ENCODE data around the gene WDR86.

- TF ChIP-seq CTCF (IDR thresholded peaks at IDR 0.05; ENCODE audit: insufficient read depth, low read length) (no peak), POLR2AphosphoS5 (IDR thresholded peaks at IDR 0.05; ENCODE audit: low read depth) (no peak)
- TF ChIP-seq, protein P1, sequence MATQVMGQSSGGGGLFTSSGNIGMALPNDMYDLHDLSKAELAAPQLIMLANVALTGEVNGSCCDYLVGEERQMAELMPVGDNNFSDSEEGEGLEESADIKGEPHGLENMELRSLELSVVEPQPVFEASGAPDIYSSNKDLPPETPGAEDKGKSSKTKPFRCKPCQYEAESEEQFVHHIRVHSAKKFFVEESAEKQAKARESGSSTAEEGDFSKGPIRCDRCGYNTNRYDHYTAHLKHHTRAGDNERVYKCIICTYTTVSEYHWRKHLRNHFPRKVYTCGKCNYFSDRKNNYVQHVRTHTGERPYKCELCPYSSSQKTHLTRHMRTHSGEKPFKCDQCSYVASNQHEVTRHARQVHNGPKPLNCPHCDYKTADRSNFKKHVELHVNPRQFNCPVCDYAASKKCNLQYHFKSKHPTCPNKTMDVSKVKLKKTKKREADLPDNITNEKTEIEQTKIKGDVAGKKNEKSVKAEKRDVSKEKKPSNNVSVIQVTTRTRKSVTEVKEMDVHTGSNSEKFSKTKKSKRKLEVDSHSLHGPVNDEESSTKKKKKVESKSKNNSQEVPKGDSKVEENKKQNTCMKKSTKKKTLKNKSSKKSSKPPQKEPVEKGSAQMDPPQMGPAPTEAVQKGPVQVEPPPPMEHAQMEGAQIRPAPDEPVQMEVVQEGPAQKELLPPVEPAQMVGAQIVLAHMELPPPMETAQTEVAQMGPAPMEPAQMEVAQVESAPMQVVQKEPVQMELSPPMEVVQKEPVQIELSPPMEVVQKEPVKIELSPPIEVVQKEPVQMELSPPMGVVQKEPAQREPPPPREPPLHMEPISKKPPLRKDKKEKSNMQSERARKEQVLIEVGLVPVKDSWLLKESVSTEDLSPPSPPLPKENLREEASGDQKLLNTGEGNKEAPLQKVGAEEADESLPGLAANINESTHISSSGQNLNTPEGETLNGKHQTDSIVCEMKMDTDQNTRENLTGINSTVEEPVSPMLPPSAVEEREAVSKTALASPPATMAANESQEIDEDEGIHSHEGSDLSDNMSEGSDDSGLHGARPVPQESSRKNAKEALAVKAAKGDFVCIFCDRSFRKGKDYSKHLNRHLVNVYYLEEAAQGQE (IDR thresholded peaks at IDR 0.05; ENCODE audit: insufficient replicate concordance, low read depth): no peak
These were observed 57.3 kb downstream of the WDR86 start for GRCh38 chr7:151352512-151352911.

Data from HL-60 (cell line).